Thoracic aorta (tissue), 2 donors: Measurements from ENCODE around the gene IQSEC1. TPM values are rescaled to one million over a fixed set of nuclear protein-coding genes. Genes with fewer than 3 reads are reported as not detected.
A peak's percentile ranks its signal among the peaks of the same experiment; 100 is the strongest.

Experiments
- ATAC-seq: fragments of 150-250 bp; one replicate; pipeline ENCODE4 v1.8.0; 2017; ENCODE audit warnings: low read depth; ENCODE audit not compliant: insufficient number of reproducible peaks, low FRiP score
- DNase-seq: peaks from one replicate; pipeline ENCODE4 v3.0.0-alpha.2; 2020; ENCODE audit warnings: low spot score
- H3K27ac ChIP-seq, 2 donors: fragments of 200-600 bp; sonication (generic); 1 replicate in 1 of 2; 2 replicates in 1 of 2; pipeline ENCODE4 v1.5.1; 2016; ENCODE audit warnings: mild to moderate bottlenecking in 2 of 2, moderate library complexity in 2 of 2
- H3K27me3 ChIP-seq: fragments of 200-600 bp; sonication (generic); replicated peaks from 2 replicates; pipeline ENCODE4 v1.6.0; 2016; ENCODE audit warnings: mild to moderate bottlenecking; ENCODE audit not compliant: insufficient read depth
- H3K36me3 ChIP-seq: fragments of 200-600 bp; sonication (generic); one replicate; pipeline ENCODE4 v1.5.1; 2016
- H3K4me1 ChIP-seq, 2 donors: fragments of 200-600 bp; sonication (generic); 1 replicate in 1 of 2; 2 replicates in 1 of 2; pipeline versions ENCODE4 v1.5.1 to v1.6.0; 2016; ENCODE audit warnings: low read depth in 2 of 2, mild to moderate bottlenecking in 1 of 2; ENCODE audit not compliant: control insufficient read depth in 1 of 2
- H3K4me3 ChIP-seq: fragments of 200-600 bp; sonication (generic); 2 replicates; pipeline ENCODE4 v1.5.1; 2016; ENCODE audit warnings: mild to moderate bottlenecking
- H3K9me3 ChIP-seq: fragments of 200-600 bp; sonication (generic); 2 replicates; pipeline ENCODE4 v1.5.1; 2016
- CTCF ChIP-seq: fragments of 200-600 bp; sonication (generic); IDR thresholded peaks from one replicate; pipeline ENCODE4 v1.5.1; 2019; ENCODE audit warnings: antibody characterized with exemption
- total RNA-seq, 2 donors: library from RNA; depleted of rRNA; stranded (reverse); fragments of >200 nt; gene quantifications; one replicate each; pipeline versions ENCODE4 v1.1.0 to v1.2.3, GENCODE V29; 2016

The IQSEC1 gene
- total RNA-seq, 2 donors from 2014 or later, result 93.6 to 121 TPM

DNA sequence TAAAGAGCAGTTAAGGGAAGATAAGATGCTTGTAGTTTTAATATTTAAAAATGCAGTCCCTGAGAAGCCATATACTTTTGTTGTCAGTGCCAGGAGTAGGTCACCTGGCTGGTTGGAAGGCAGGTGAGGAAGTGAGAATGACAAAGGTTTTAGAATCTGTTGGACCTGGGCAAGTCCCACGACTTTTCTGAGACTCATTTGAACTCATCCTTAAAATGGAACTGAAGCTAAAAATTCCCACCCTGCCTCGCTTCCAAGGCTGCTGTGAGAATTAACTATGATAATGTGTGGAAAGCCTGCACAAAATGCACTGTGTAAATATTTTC, 77.1 kb downstream of the IQSEC1 start:
- H3K4me1 ChIP-seq, result peaks cover 6 to 9% of the 10 kb centered on the region in 2 donors
- no peak for ATAC-seq
- H3K9me3 ChIP-seq, result no peaks in the 10 kb centered on the region
- H3K4me3 ChIP-seq, result no peak overlapping the region
- H3K36me3 ChIP-seq, result no peaks in the 10 kb centered on the region
- no peak overlapping the region for H3K27ac ChIP-seq
- no peak for DNase-seq
- H3K27me3 ChIP-seq, result no peaks in the 10 kb centered on the region
- TF ChIP-seq CTCF, result no peak

GRCh38 chr3:12995389-12996180, 77.6 kb downstream of the IQSEC1 start:
- DNase-seq (no peak), ATAC-seq (peak; percentile 14)
- Histone ChIP-seq H3K9me3 (no peaks in the 10 kb centered on the region), H3K27me3 (no peaks in the 10 kb centered on the region), H3K4me1 (peaks cover 6 to 13% of the 10 kb centered on the region in 2 donors), H3K4me3 (peak overlapping the region; percentile 93), H3K36me3 (no peaks in the 10 kb centered on the region), H3K27ac (peak overlapping the region; percentile 77 to 87)
- no peak for TF ChIP-seq CTCF

GRCh38 chr3:12994607-12995388, 78.4 kb downstream of the IQSEC1 start:
- no peaks in the 10 kb centered on the region for H3K36me3 ChIP-seq
- no peaks in the 10 kb centered on the region for H3K9me3 ChIP-seq
- peak overlapping the region; percentile 93 for H3K4me3 ChIP-seq
- ATAC-seq (peak; percentile 42), DNase-seq (peak; percentile 58)
- H3K27me3 ChIP-seq, result no peaks in the 10 kb centered on the region
- peak; percentile 89 for TF ChIP-seq CTCF
- H3K27ac ChIP-seq, result peak overlapping the region; percentile 77 to 87
- peaks cover 6 to 17% of the 10 kb centered on the region in 2 donors for H3K4me1 ChIP-seq

DNA sequence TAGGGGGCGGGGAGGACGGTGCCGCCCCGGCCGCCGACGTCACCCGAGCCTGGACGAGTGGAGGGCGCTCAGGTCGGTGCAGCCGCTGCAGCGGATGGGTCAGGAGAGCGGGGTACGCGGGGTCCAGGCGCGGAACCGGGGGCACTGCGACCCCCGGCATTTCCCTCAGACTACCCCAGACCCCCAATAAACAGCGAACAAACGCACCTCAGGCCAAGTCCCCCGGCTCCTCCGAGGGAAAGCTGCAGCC, 78.9 kb downstream of the IQSEC1 start:
- no peaks in the 10 kb centered on the region for H3K36me3 ChIP-seq
- no peak for DNase-seq
- TF ChIP-seq CTCF, result no peak
- H3K27me3 ChIP-seq, result no peaks in the 10 kb centered on the region
- no peak for ATAC-seq
- H3K9me3 ChIP-seq, result no peaks in the 10 kb centered on the region
- peak overlapping the region; percentile 93 for H3K4me3 ChIP-seq
- H3K4me1 ChIP-seq, result peaks cover 6 to 17% of the 10 kb centered on the region in 2 donors
- peak overlapping the region; percentile 77 to 87 for H3K27ac ChIP-seq

DNA sequence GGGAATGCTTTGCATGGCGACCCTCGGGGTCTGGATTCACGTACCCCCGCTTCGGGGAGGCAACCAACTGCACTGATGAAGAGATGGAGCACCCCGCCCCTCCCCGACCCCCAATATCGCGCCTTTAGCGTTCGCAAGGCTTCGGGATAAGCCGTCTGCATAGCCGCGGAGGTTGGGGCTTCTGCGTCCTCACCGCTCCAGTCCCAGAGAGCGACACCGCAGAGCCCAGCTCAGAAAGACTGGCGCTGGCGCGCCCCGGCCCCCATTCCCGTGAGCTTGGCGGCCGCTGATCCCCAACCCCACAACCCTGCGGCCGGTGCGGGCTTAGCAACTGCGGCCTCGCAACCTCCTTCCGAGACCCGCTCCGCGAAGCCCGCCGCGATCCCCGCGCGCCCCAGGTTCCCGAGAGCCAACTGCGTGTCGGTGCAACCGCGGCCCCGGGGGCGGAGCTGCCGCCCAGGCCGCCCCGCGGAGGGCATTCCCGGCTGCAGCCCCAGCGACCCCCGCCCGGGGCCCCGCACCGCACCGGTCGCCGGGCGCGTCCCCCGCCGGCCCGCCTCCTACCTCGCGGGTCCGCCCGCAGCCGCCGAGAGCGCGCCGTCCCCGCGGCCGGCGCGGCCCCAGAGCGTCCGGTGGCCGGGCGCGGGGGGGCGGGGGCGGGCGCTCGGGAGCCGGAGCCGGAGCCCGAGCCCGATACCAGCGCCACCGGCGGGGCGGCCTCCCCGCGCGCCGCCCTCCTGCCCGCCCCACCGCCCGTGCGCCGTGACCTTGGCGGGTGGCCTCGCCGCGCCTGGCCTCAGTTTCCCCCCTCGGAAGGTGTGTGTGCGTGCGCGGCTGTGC, 79.5 kb downstream of the IQSEC1 start:
- DNase-seq, result no peak

More for the DNA sequence above, 79.5 kb downstream of the IQSEC1 start:
- ATAC-seq, result no peak
- Histone ChIP-seq H3K4me1 (peaks cover 6 to 17% of the 10 kb centered on the region in 2 donors), H3K27me3 (no peaks in the 10 kb centered on the region), H3K27ac (peak overlapping the region; percentile 77 to 87), H3K36me3 (no peaks in the 10 kb centered on the region), H3K4me3 (peak overlapping the region; percentile 93), H3K9me3 (no peaks in the 10 kb centered on the region)
- TF ChIP-seq CTCF, result no peak
